Measurements from ENCODE around the gene COL4A3. TPM values are rescaled to one million over a fixed set of nuclear protein-coding genes. Genes with fewer than 3 reads are reported as not detected.

COL4A3 gene
- total RNA-seq, 2 donors from 2014 or later: not detected

GRCh38 chr2:227183657-227184367, 19.4 kb downstream of the COL4A3 start:
- ATAC-seq: no peak
- DNase-seq (ENCODE audit: low spot score in 2 of 2): no peak
- Mint-ChIP-seq H3K27ac (no peak overlapping the region), H3K9me3 (no peaks in the 10 kb centered on the region), H3K36me3 (no peaks in the 10 kb centered on the region)

GRCh38 chr2:227185615-227186232, 21.3 kb downstream of the COL4A3 start:
- no peaks in the 10 kb centered on the region for H3K9me3 Mint-ChIP-seq
- H3K27ac Mint-ChIP-seq: no peak overlapping the region
- ATAC-seq (no peak), DNase-seq (ENCODE audit: low spot score in 2 of 2) (no peak)
- no peaks in the 10 kb centered on the region for H3K36me3 Mint-ChIP-seq

GRCh38 chr2:227186751-227187150, 22.3 kb downstream of the COL4A3 start:
- ATAC-seq (no peak), DNase-seq (ENCODE audit: low spot score in 2 of 2) (no peak)
- H3K36me3 Mint-ChIP-seq: no peaks in the 10 kb centered on the region
- H3K9me3 Mint-ChIP-seq: no peaks in the 10 kb centered on the region
- H3K27ac Mint-ChIP-seq: no peak overlapping the region

- H3K36me3 Mint-ChIP-seq: no peaks in the 10 kb centered on the region
- no peak for DNase-seq (ENCODE audit: low spot score in 2 of 2)
- H3K27ac Mint-ChIP-seq: no peak overlapping the region
- no peaks in the 10 kb centered on the region for H3K9me3 Mint-ChIP-seq
- ATAC-seq: no peak
Measured at GRCh38 chr2:227188292-227188691, 23.9 kb downstream of the COL4A3 start.

- H3K27ac Mint-ChIP-seq: no peak overlapping the region
- no peaks in the 10 kb centered on the region for H3K9me3 Mint-ChIP-seq
- DNase-seq (ENCODE audit: low spot score in 2 of 2): no peak
- no peak for ATAC-seq
- no peaks in the 10 kb centered on the region for H3K36me3 Mint-ChIP-seq
Measured at GRCh38 chr2:227191367-227191766, 26.9 kb downstream of the COL4A3 start.

GRCh38 chr2:227192491-227192890, 28.1 kb downstream of the COL4A3 start:
- Mint-ChIP-seq H3K36me3 (no peaks in the 10 kb centered on the region), H3K9me3 (no peaks in the 10 kb centered on the region), H3K27ac (no peak overlapping the region)
- no peak for ATAC-seq
- no peak for DNase-seq (ENCODE audit: low spot score in 2 of 2)

- no peak for ATAC-seq
- Mint-ChIP-seq H3K36me3 (no peaks in the 10 kb centered on the region), H3K27ac (no peak overlapping the region), H3K9me3 (no peaks in the 10 kb centered on the region)
- DNase-seq (ENCODE audit: low spot score in 2 of 2): no peak
Measured at GRCh38 chr2:227194219-227194618, 29.8 kb downstream of the COL4A3 start.

GRCh38 chr2:227198866-227199265, 34.4 kb downstream of the COL4A3 start:
- no peaks in the 10 kb centered on the region for H3K36me3 Mint-ChIP-seq
- H3K9me3 Mint-ChIP-seq: no peaks in the 10 kb centered on the region
- ATAC-seq (no peak), DNase-seq (ENCODE audit: low spot score in 2 of 2) (no peak)
- no peak overlapping the region for H3K27ac Mint-ChIP-seq

GRCh38 chr2:227201771-227202170, 37.3 kb downstream of the COL4A3 start:
- Mint-ChIP-seq H3K9me3 (no peaks in the 10 kb centered on the region), H3K27ac (no peak overlapping the region), H3K36me3 (no peaks in the 10 kb centered on the region)
- ATAC-seq: no peak
- DNase-seq (ENCODE audit: low spot score in 2 of 2): no peak

GRCh38 chr2:227204452-227204851, 40.0 kb downstream of the COL4A3 start:
- no peak overlapping the region for H3K27ac Mint-ChIP-seq
- no peak for ATAC-seq
- DNase-seq (ENCODE audit: low spot score in 2 of 2): no peak
- H3K9me3 Mint-ChIP-seq: no peaks in the 10 kb centered on the region
- H3K36me3 Mint-ChIP-seq: no peaks in the 10 kb centered on the region

GRCh38 chr2:227205701-227206100, 41.3 kb downstream of the COL4A3 start:
- Mint-ChIP-seq H3K36me3 (no peaks in the 10 kb centered on the region), H3K27ac (no peak overlapping the region), H3K9me3 (no peaks in the 10 kb centered on the region)
- no peak for DNase-seq (ENCODE audit: low spot score in 2 of 2)
- no peak for ATAC-seq

GRCh38 chr2:227206406-227206805, 42.0 kb downstream of the COL4A3 start:
- DNase-seq (ENCODE audit: low spot score in 2 of 2) (no peak), ATAC-seq (no peak)
- H3K36me3 Mint-ChIP-seq: no peaks in the 10 kb centered on the region
- no peak overlapping the region for H3K27ac Mint-ChIP-seq
- no peaks in the 10 kb centered on the region for H3K9me3 Mint-ChIP-seq

GRCh38 chr2:227207573-227207972, 43.1 kb downstream of the COL4A3 start:
- ATAC-seq: no peak
- Mint-ChIP-seq H3K27ac (no peak overlapping the region), H3K9me3 (no peaks in the 10 kb centered on the region), H3K36me3 (no peaks in the 10 kb centered on the region)
- DNase-seq (ENCODE audit: low spot score in 2 of 2): no peak

GRCh38 chr2:227214622-227215041, 50.2 kb downstream of the COL4A3 start:
- no peaks in the 10 kb centered on the region for H3K36me3 Mint-ChIP-seq
- no peak overlapping the region for H3K27ac Mint-ChIP-seq
- DNase-seq (ENCODE audit: low spot score in 2 of 2) (no peak), ATAC-seq (no peak)
- no peaks in the 10 kb centered on the region for H3K9me3 Mint-ChIP-seq

GRCh38 chr2:227219312-227220105, 55.1 kb downstream of the COL4A3 start:
- DNase-seq (ENCODE audit: low spot score in 2 of 2) (no peak), ATAC-seq (no peak)
- Mint-ChIP-seq H3K36me3 (no peaks in the 10 kb centered on the region), H3K27ac (no peak overlapping the region), H3K9me3 (no peaks in the 10 kb centered on the region)

- Mint-ChIP-seq H3K9me3 (no peaks in the 10 kb centered on the region), H3K36me3 (no peaks in the 10 kb centered on the region), H3K27ac (no peak overlapping the region)
- no peak for DNase-seq (ENCODE audit: low spot score in 2 of 2)
- ATAC-seq: no peak
Measured at GRCh38 chr2:227221120-227221519, 56.7 kb downstream of the COL4A3 start.

- DNase-seq (ENCODE audit: low spot score in 2 of 2) (no peak), ATAC-seq (no peak)
- Mint-ChIP-seq H3K9me3 (no peaks in the 10 kb centered on the region), H3K27ac (no peak overlapping the region), H3K36me3 (no peaks in the 10 kb centered on the region)
Measured at GRCh38 chr2:227222292-227222691, 57.9 kb downstream of the COL4A3 start.
